GM21526 (cell line): Measurements from ENCODE around the gene TMPRSS11D.
A peak's percentile ranks its signal among the peaks of the same experiment; 100 is the strongest.

Source experiments
- ATAC-seq: cut with Tn5 transposase; IDR thresholded peaks from one replicate; pipeline ENCODE4 v1.9.1; 2021; ENCODE audit warnings: moderate library complexity; ENCODE audit not compliant: unreplicated experiment, low FRiP score

TMPRSS11D gene, protein sequence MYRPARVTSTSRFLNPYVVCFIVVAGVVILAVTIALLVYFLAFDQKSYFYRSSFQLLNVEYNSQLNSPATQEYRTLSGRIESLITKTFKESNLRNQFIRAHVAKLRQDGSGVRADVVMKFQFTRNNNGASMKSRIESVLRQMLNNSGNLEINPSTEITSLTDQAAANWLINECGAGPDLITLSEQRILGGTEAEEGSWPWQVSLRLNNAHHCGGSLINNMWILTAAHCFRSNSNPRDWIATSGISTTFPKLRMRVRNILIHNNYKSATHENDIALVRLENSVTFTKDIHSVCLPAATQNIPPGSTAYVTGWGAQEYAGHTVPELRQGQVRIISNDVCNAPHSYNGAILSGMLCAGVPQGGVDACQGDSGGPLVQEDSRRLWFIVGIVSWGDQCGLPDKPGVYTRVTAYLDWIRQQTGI

DNA sequence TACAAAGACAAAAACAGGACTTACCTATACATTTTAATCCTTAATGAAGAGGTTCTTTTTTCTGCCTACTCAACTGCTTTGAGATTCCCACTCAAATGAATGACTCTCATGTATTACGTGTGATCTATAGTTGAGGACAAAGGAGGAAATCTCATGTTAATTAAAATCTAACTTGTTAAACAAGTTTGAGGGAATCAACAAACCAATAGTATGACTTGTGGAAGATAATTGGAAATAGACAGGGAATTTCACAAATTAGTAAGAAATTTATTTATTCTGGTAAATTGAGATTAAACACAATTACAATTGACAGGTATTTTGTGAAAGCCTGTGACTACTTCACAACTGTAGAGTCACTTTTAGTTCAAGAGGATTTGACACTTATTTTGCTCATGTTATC lies at the start of gene TMPRSS11D:
TMPRSS11D (minus strand) TSS at position 101 of the 400 bp plus-strand sequence; CDS start at position 32, 69 bp downstream.
- ATAC-seq, result no peak

DNA sequence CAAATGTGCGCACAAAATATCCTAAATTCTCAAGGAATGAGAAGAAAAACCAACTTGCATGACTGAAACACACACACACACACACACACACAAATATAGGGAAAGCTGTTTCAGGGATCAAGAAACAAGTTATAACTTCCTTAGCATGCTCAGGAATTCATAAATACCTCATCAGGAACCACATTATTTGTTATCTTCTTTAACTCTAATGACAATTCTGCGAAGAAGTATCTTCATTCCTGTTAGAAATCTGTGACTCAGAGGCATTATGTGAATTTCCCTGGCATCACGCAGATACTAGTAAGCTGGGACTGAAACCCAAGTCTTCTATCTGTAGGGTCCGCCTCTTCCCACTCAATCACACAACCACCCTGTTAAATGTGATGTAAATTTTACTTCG lies 49.2 kb upstream of the TMPRSS11D start:
- no peak for ATAC-seq

DNA sequence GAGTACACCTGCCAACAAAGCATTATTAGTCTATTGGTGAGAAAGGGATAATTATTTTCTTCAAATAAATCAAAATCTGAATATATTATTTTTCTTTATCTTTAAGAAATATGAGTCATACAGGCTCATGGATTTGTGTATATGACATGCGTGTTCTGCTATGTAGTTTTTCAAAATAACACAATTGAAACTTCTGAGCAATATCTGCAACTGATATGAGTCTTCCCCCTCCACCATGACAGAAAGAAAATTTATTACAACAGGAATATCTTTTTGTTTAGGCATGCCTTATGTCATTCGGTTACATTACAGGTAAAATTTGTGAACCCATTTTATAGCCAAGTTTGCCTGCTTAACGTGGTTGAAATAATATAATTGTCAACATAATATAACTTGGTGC lies 47.5 kb upstream of the TMPRSS11D start:
- ATAC-seq, result no peak

DNA sequence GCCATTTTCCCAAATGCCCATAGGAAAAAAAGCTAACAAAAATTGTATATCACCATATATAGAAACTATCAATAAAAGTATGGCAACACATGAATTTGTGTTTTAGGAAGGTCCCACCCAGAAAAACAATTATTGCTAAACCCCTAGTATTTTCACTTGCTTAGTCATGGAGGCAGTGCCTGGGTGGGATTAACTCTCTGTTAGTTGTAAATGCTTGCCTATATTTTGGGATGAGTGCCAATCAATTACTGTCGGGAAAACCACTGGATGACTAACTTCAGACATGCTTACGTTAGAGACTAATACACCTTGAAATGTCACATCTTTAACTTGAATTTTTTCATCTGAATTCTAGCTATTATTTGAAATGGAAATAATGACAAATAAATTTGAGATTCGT lies 45.6 kb upstream of the TMPRSS11D start:
- no peak for ATAC-seq

DNA sequence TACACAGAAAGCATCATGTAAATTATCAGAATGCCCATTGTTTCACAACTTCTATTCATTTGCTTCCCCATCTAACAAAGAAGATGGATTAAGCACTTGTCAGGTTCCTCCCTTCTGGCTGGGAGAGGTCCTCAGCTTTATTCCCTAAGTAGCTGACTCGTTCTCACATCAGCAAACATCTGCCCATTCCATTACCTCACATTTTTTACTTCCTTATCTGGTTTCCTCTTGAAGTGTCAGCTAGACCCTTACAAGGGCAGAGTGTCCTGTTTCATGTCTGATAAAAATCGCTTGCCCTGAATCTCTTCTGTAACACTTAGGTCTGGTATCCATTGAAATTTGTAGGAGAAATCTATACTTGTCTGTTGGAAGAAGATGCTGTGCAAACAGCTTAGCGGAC lies 44.7 kb upstream of the TMPRSS11D start:
- no peak for ATAC-seq

DNA sequence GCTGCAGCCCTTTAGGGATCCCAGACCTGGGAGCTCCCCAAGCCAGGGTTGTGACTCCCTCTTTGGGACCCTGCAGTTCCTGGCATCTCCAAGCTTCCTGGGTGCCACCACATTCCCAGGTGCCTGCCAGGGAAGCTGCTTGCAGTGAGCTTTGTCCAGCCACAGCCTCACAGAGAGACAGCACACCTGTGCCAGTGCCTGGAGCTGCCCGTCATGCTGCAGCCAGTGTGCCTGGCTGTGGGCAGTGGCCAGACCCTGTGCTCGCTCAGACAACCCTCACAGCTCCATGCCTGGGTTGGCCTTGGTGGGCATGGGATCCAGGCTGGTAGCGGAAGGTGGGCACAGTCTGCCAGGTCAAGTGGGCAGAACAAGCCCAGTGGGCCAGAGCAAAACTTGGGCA lies 43.4 kb upstream of the TMPRSS11D start:
- no peak for ATAC-seq

DNA sequence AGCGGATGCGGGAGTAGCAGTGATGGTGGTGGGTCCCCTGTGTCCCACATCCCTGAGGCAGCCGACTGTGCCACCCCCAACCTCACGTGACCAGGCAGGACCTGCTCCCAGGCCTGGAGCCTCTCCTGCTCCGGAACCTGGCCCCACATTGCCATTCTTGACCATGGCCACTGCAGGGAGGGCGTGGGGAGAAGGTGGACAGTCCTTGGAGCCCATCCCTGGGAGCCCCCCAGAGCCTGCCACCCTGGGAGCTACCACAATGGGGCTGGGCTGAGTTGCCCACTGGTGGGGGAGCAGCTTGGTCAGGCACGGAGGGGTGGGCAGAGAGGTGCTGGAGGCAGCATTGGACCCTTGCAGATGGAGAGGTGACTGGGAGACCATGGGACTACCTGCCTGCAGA lies 42.7 kb upstream of the TMPRSS11D start:
- no peak for ATAC-seq

DNA sequence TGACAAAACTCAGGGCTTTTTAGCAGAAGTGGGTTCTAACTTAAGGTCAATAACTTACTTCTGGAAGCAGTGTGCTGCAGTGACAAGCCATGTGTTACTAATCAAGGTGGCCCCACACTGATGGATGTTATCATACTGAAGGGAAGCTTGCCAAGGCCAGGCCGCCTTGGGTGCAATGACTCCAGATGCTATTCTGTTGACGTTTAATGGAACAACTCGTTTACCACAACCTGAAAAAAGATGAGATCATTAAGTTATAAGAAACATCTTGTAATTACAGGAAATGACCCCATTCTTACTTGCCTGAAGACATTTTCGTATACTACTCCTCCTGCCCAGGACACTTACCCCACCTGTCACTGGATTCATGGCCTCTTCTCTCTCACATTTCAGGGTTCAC lies 38.9 kb upstream of the TMPRSS11D start:
- ATAC-seq, result no peak

DNA sequence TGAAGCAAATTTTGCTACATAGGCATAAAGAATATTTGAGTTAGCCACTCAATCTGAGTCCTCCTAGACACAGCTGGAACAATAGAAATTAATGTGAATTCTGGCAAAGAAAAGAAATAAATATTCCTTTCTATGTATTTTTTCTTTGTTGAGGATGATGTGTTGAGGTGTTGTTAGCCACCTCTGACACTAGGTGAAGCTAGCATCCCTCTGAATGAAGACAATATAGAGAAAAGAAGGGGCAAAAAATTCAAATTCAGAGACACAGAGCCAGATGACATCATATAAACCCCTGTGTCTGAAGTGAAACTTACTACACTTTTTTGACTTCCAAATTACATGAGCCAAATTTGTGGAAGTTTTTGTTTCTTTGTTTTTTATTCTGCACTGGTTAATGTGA lies 34.6 kb upstream of the TMPRSS11D start:
- ATAC-seq, result no peak

DNA sequence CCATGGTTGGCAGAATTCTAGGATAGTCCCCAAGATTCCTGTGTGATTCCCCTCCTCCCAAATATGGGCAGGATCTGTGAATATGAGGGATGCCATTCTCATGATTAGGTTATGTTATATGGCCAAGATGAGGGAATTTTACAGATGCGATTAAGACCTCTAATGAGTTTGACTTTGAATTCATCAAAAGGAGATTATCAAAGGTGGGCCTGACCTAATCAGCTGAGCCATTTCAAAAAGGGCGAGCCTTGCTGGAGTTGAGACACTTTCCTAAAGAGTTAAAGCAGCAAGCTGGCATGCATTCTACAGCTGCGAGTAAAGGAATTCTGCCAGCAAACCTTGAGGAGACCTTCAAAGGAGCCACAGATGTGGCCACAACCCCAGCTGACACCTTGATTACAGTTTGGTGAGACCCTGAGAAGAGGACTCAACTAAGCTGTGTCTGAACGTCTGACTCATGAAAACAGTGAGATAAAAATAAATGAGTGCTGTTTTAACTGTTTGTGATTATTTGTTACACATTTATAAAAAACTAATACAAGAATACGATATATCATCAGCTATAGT lies 31.7 kb upstream of the TMPRSS11D start:
- no peak for ATAC-seq

DNA sequence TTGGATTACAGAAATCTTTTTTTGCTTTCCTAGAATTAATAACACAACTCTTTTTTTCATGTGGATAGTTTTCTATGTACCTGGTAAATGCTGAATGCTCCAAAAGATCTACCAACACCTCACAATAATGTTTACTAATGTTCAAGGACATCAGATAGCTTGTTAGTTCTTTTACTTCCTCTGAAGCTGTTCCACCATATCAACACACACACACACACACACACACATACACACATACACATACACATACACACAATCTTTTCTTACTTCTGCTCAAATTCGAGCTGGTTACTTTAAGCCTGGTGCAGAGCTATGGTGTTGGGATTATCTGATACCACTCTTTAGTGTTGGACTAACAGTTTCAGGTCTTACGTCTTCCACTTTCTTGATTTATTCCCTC lies 28.3 kb upstream of the TMPRSS11D start:
- no peak for ATAC-seq

DNA sequence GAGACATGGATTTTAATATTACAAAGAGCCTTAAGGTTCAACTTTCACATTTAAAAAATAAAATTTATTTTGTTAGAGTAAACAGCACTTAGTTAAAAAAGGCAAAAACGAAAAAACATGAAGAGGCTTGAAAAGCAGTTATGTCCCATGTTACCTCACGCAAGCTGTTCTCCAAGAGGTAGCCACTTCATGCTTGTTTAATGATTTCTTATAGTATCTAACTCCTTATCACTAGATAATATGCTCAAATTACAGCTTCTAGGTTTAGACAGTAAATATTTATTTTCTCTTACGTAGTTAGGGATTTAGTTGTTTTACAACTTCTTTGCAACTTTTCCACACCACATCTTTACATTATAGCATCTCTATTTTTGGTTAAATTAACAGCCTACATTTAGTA lies 27.8 kb upstream of the TMPRSS11D start:
- ATAC-seq, result no peak

DNA sequence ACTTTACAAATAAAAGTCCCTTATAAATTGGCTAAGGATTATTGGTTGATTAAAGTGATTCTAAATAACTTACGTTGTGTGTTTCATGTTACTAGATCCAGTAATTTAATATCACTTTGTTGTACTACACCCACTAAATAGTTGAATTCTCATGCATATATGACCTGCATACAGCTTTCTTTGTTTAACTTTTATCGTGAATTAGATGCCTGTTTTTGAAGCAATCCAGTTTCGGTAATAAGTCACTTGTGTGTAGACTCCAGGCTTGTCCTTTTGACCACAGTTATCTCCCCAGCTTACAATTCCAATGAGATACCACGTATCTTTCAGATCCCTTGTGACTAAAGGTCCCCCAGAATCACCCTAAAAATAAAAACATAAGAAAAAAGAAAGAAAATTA lies 27.3 kb upstream of the TMPRSS11D start:
- ATAC-seq, result no peak

DNA sequence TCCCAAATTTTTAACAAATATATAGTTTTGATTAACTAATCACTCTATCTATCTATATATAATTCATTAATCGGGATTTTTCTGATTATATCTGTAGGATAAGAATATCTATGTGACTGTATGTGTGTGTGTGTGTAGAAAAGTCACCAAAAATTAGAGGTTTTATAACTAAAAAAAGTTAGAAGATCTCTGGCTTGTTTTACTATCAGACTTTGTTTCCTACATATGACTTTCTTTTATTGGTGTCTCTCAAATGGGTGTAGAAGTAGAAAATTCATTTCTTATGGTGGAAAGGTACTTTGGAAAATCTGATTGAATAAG lies 26.7 kb upstream of the TMPRSS11D start:
- ATAC-seq, result peak; percentile 13

DNA sequence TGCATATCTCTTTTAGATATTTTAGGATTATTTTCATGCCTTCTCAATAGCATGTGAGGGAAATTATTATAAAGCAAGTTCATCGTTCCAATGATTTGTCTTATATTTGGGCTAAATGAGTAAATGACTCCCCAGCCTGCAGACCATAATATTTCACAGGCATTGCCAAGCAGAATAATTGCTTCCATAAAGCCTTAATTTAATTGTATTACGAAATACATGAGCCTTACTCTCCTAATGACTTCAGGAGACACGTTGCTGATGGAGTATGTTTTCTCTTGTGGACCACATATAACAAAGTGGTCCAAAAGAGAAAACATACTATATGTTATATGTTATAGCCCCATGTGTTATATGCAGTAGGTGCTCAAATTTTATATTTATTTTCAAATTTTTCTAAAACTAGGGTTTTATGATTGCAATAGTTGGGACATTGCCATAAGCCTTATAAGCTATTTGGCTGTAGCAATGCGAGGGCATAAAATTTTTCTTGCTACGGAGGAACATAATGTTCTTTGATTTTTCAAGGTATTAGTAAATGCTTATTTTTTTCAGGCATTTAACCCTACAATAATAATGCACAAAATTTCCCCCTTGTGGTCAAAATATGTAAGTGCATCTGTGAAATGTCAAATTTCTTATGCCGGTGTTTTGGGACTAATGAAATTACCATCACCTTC lies 26.2 kb upstream of the TMPRSS11D start:
- peak; percentile 52 for ATAC-seq

DNA sequence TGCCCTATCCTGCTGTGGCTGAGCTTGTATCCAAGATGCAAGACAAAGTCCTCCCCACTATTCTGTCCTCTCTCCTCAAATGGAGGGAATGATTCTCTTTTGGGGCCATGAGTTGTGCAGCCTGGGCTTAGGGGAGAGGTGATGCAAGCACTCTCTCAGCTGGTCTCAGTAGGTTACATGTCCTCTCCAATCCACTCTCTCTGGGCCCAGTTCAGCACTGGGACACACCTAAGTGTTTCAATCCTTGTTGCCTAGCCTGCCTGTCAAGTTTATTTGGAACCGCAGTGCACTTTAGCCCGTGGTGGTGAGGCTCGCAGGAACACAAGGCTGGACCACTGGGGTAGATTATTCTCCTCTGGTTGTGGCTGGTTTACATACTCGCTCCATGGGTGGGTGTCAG lies 23.8 kb upstream of the TMPRSS11D start:
- ATAC-seq, result no peak

DNA sequence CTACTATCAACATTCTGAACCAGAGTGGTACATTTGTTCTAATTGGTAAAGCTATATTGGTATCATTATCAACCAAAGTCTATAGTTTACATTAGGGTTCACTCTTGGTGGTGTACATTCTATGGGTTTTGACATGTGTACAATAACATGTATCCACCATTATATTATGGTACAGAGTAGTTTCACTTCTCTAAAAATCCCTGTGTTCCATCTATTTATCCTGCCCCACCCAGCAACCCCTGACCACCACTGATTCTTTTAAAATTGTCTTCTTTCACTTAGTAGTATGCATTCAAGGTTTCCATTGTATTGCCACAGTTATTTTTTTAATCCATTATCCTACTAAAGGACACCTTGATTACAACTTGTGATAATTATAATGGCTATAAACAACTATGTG lies 15.3 kb upstream of the TMPRSS11D start:
- no peak for ATAC-seq

DNA sequence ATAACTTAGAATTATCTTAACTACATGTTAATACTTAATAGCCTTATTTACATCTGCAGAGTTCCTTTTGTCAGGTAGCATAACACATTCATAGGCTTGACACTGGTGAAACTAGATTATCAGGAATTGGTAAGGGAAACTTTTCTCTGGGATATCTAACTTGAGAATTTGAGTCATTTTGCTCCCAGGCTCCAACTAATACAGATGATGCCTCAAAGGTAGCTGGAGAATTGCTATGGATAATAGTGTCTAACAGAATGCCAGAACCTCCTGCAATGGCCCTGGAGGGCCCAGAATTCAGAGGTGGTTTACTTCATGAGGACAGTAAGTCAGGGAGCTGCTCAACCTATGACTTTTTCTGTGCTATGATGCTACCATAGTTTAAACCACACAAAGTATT lies 13.9 kb upstream of the TMPRSS11D start:
- ATAC-seq, result no peak

DNA sequence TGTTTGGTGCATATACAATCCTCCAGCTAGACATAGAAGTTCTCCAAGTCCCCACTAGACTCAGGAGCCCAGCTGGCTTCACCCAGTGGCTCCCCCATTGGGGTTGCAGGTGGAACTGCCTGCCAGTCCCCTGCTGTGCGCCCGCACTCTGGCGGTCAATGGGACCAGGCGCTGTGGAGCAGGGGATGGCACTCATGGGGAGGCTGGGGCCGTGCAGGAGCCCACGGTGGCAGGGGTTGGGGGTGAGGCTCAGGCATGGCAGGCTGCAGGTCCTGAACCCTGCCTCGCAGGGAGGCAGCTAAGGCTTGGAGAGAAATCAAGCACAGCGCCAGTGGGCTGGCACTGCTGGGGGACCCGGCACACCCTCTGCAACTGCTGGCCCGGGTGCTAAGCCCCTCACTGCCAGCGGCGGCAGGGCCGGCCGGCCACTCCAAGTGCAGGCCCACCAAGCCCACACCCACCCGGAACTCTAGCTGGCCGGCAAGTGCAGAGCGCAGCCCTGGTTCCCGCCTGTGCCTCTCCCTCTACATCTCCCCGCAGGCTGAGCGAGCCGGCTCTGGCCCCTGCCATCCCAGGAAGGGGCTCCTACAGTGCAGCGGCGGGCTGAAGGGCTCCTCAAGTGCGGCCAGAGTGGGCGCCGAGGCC lies 12.7 kb upstream of the TMPRSS11D start:
- no peak for ATAC-seq

DNA sequence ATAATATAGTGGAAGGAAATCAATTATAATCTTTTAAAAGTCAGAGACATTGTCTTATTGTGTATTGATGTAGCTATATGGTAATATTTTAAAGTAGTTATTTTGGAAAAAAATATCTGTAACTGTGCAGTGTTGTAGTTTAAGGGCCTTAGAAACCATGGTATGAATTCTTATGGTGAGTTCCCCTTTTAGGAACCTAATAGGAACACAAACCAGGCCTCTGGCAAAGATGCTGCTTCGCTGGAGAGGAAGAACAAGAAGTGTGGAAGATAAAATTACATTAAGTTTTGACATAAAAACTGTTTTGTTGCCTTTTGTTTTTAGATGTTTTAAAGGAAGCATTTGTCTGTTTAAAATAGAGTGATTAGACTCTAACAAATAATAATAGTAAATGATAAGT lies 10.9 kb upstream of the TMPRSS11D start:
- ATAC-seq, result no peak

DNA sequence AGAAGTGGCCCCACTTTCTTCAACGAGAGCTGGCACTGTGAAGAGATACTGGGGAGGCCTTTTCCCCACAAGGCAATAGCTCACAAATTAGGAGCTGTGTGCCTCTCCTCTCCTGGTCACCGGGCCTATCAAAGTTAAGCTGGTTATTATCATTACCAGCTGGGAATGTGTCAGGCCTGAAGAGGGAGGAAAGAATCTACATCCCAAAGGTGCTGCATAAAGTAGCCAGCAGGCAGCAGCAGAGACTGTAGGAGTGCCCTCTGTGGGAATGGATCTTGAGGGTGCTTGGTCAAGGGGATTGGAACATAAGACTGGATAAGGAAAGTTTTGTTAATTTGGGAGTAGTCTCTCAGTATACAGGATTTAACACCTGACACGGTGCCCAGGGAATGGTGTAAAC lies 9.1 kb upstream of the TMPRSS11D start:
- no peak for ATAC-seq
